ENCODE data around the gene PLEKHA8.

GRCh38 chr7:30019387-30019786 is 8.8 kb upstream of the PLEKHA8 start:
- TF ChIP-seq CTCF (IDR thresholded peaks at IDR 0.05) (no peak), ZBTB21 (CRISPR knock-in tag; IDR thresholded peaks at IDR 0.05; ENCODE audit: borderline replicate concordance) (no peak), MLX (CRISPR knock-in tag; IDR thresholded peaks at IDR 0.05) (no peak)
